ENCODE data around the gene TLR7. TPM values are rescaled to one million over a fixed set of nuclear protein-coding genes. Genes with fewer than 3 reads are reported as not detected.

Gene TLR7
- total RNA-seq, 1 experiment from 2014 or later = 0.11 TPM

- BruUV-seq (replicated peaks) = no TSS peak
- DNase-seq (ENCODE audit: low spot score) = no peak
- no peak overlapping the region for H3K27ac ChIP-seq (ENCODE audit: low read depth, low read length, poor library complexity, severe bottlenecking)
- TF ChIP-seq CTCF (conservative IDR thresholded peaks at IDR 0.05; ENCODE audit: low read depth, low read length) (no peak), EZH2 (IDR thresholded peaks at IDR 0.05; ENCODE audit: borderline replicate concordance, low read depth, low read length, poor library complexity, severe bottlenecking) (no peak)
- intact Hi-C loops (cut with micrococcal nuclease; ENCODE audit: unreplicated experiment) = no loop called here
- H3K27me3 ChIP-seq (replicated peaks; ENCODE audit: insufficient read depth, low read depth, low read length, poor library complexity) = no peaks in the 10 kb centered on the region
- no peaks in the 10 kb centered on the region for H3K36me3 ChIP-seq (ENCODE audit: insufficient read depth, low read length, poor library complexity, severe bottlenecking)
- H3K4me3 ChIP-seq (ENCODE audit: low read depth, low read length, poor library complexity, severe bottlenecking) = no peak overlapping the region
- H3K9me3 ChIP-seq (ENCODE audit: low read depth, low read length, poor library complexity, severe bottlenecking) = no peaks in the 10 kb centered on the region
- no peaks in the 10 kb centered on the region for H3K4me1 ChIP-seq (ENCODE audit: insufficient read depth, low read length, poor library complexity, severe bottlenecking)
- ChIA-PET POLR2A (ENCODE audit: low non-redundant PET) (no interaction called here), CTCF (no interaction called here)
Measured at GRCh38 chrX:12892716-12893115, 25.8 kb downstream of the TLR7 start.

- intact Hi-C loops (cut with micrococcal nuclease; ENCODE audit: unreplicated experiment) = loop anchor here (1.0 kb wide), 1 partner anchor 80 kb away; no protein-coding TSS in a partner anchor
- H3K27me3 ChIP-seq (replicated peaks; ENCODE audit: insufficient read depth, low read depth, low read length, poor library complexity) = no peaks in the 10 kb centered on the region
Measured at GRCh38 chrX:12894074-12895030, 27.5 kb downstream of the TLR7 start.

DNA sequence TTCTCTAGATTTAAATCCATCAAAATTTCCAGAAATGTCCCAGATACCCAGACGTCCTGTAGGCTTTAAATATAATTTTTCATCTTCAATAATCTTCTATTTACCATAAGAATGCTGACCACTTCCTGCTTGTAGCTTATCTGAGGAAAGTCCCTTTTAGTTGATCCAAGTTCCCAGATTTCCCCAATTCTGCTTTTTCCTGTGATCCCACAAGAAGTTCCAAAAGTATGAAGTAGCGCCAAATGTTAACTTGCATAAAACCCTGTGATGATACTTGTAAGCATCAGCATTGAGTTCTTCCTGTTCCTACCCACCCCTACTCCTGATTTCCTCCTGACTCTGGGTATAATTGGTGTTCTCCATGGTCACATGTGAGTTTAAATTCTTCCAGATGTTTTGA is 29.0 kb downstream of the TLR7 start:
- no peak for DNase-seq (ENCODE audit: low spot score)
- Histone ChIP-seq H3K4me3 (ENCODE audit: low read depth, low read length, poor library complexity, severe bottlenecking) (no peak overlapping the region), H3K36me3 (ENCODE audit: insufficient read depth, low read length, poor library complexity, severe bottlenecking) (no peaks in the 10 kb centered on the region), H3K9me3 (ENCODE audit: low read depth, low read length, poor library complexity, severe bottlenecking) (no peaks in the 10 kb centered on the region), H3K27me3 (replicated peaks; ENCODE audit: insufficient read depth, low read depth, low read length, poor library complexity) (no peaks in the 10 kb centered on the region), H3K27ac (ENCODE audit: low read depth, low read length, poor library complexity, severe bottlenecking) (no peak overlapping the region), H3K4me1 (ENCODE audit: insufficient read depth, low read length, poor library complexity, severe bottlenecking) (no peaks in the 10 kb centered on the region)
- POLR2A ChIA-PET (ENCODE audit: low non-redundant PET) = no interaction called here
- BruUV-seq (replicated peaks) = no TSS peak
- intact Hi-C loops (cut with micrococcal nuclease; ENCODE audit: unreplicated experiment) = no loop called here
- TF ChIP-seq CTCF (conservative IDR thresholded peaks at IDR 0.05; ENCODE audit: low read depth, low read length) (no peak), EZH2 (IDR thresholded peaks at IDR 0.05; ENCODE audit: borderline replicate concordance, low read depth, low read length, poor library complexity, severe bottlenecking) (no peak)
- CTCF ChIA-PET = interaction anchor here (0.7 kb wide), 1 partner anchor 622 kb away, joined by 6 read pairs; no protein-coding TSS in a partner anchor

More at GRCh38 chrX:12894074-12895030, 27.5 kb downstream of the TLR7 start:
- BruUV-seq (replicated peaks) = no TSS peak
- Histone ChIP-seq H3K36me3 (ENCODE audit: insufficient read depth, low read length, poor library complexity, severe bottlenecking) (no peaks in the 10 kb centered on the region), H3K9me3 (ENCODE audit: low read depth, low read length, poor library complexity, severe bottlenecking) (no peaks in the 10 kb centered on the region), H3K4me1 (ENCODE audit: insufficient read depth, low read length, poor library complexity, severe bottlenecking) (no peaks in the 10 kb centered on the region), H3K4me3 (ENCODE audit: low read depth, low read length, poor library complexity, severe bottlenecking) (no peak overlapping the region), H3K27ac (ENCODE audit: low read depth, low read length, poor library complexity, severe bottlenecking) (no peak overlapping the region)
- ChIA-PET CTCF (interaction anchor here (1.0 kb wide), 1 partner anchor 80 kb away, joined by 5 read pairs; no protein-coding TSS in a partner anchor), POLR2A (ENCODE audit: low non-redundant PET) (no interaction called here)
- DNase-seq (ENCODE audit: low spot score) = peak; percentile 52
- TF ChIP-seq CTCF (conservative IDR thresholded peaks at IDR 0.05; ENCODE audit: low read depth, low read length) (peak; percentile 81), EZH2 (IDR thresholded peaks at IDR 0.05; ENCODE audit: borderline replicate concordance, low read depth, low read length, poor library complexity, severe bottlenecking) (no peak)
